HG03378 (cell line): ENCODE results near the gene RGL4.
"Not testable (repeated sequence)": the region's sequence is repeated elsewhere in the genome, so short reads cannot be mapped to it uniquely, and the experiment has no call there.

Source experiments
- ATAC-seq: cut with Tn5 transposase; IDR thresholded peaks from one replicate; pipeline ENCODE4 v1.9.1; 2021; ENCODE audit warnings: mild to moderate bottlenecking, moderate library complexity; ENCODE audit not compliant: unreplicated experiment

The RGL4 gene

GRCh38 chr22:23690713-23691112 is at the start of gene RGL4:
RGL4 (plus strand) TSS chr22:23691013; CDS start chr22:23692031, 1,018 bp downstream.
- no peak for ATAC-seq

GRCh38 chr22:23646526-23646925 is 44.3 kb upstream of the RGL4 start:
- not testable (repeated sequence) for ATAC-seq

- no peak for ATAC-seq
These were observed 41.7 kb upstream of the RGL4 start for GRCh38 chr22:23649071-23649501.

DNA sequence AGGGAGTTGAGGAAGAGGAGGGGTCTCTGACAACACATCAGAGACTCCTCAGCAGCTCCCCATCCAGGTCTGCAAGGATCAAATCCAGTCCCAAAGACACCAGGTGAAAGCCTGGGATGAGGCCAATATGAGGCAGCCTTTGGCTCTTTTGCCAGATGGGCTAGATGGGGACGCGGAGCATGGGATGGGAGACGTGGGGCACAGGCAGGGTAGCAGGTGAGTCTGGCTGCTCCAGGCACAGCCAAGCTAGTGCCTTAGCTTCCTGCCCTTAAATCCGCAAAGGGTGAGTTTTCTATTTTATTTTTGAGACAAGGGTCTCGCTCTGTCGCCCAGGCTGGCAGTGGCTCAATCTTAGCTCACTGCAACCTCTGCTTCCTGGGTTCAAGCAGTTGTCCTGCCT is 39.1 kb upstream of the RGL4 start:
- no peak for ATAC-seq

DNA sequence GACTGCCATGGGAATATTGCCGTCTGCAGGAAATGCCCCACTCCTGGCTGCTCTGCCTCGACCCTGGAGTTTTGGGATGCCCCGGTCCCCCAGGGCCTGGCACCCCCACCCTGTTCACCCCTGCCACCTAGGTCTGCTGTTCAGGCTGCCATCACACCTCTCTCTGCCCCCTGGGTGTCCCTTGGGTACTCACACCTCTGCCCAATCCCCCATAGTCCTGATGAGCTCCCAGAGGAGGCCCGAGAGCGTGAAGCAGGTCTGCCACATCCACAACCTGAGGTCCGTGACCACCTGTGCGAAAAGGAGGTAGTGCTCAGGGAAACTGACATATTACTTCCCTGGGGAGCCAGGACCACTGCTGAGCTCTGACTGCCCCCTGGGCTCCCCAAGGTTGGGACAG is 38.5 kb upstream of the RGL4 start:
- ATAC-seq, result no peak

DNA sequence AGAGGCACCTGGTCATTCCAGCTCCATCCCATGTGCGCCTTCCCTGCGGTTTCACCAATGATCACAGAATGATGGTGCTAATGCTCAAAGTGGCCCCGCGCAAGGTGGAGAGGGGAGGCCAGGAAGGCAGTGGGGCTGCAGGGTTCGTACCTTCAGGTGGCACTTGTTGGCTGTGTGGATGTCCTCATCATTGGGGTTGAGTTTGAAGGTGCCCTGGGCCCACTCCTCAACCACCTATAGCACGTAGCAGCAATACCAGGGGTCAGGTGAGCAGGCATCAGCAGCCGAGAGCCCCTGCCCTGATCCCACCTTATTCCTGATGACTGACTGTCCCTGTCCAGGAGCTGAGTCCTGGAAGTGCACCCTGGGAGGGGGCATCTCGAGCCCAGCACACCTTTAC is 38.1 kb upstream of the RGL4 start:
- ATAC-seq, result no peak

- ATAC-seq, result no peak
These were observed 34.8 kb upstream of the RGL4 start for GRCh38 chr22:23655891-23656475.

GRCh38 chr22:23657727-23658126 is 33.1 kb upstream of the RGL4 start:
- no peak for ATAC-seq

- not testable (repeated sequence) for ATAC-seq
These were observed 30.4 kb upstream of the RGL4 start for GRCh38 chr22:23660381-23660780.

- ATAC-seq, result no peak
These were observed 20.2 kb upstream of the RGL4 start for GRCh38 chr22:23670378-23671295.

DNA sequence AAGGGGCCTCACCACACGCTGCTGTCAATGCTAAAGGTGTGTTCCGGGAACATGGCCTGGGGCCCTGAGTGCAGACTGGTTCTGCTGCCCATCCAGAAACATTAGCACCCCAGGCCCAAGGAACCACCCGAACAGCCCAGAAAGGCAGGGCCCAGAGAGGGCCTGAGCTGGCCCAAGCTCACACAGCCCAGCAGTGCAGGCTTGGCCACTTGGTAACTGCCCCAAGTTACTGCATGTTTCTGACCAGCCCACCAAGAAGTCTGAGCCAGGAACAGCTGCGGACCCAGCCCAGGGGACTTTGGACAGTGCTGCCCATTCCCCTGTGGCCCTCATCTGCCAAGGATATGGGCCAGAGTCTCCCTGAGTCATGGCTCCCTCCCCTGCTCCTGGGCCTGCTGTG is 19.4 kb upstream of the RGL4 start:
- not testable (repeated sequence) for ATAC-seq

DNA sequence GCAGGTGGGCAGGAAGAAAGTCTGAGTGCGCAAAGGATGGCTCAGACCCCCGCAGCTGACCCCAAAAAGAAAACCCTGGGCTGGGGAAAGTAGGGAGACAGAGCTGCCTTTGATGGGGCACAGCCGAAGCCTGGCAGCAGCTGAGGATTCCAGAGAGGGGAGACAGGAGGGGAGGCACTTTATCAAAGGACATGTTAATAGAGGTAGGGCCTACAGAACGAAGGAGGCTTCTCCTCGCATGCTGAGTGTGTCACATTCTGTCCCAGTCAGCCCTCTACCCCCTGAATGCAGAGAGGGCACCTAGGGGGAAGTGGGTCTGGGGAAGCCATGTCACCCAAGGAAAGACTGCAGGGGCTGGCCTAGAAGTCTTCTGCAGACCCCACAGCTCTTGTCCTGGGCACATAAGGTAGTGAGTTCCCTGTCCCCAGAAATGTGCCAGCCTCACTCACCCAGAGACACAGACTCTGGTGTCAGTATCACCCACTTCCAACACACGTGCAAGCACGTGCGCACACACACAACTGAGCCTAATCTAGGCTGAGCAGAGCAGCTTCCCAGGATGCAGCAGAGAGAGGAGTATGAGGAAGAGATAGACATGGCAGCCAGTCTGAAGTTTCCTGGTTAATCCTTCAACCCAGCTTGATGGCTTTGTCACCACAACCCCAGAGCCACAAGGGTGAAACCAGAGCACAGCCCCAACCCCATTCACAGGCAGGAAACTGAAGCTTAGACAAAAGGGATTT is 18.3 kb upstream of the RGL4 start:
- ATAC-seq, result not testable (repeated sequence)

DNA sequence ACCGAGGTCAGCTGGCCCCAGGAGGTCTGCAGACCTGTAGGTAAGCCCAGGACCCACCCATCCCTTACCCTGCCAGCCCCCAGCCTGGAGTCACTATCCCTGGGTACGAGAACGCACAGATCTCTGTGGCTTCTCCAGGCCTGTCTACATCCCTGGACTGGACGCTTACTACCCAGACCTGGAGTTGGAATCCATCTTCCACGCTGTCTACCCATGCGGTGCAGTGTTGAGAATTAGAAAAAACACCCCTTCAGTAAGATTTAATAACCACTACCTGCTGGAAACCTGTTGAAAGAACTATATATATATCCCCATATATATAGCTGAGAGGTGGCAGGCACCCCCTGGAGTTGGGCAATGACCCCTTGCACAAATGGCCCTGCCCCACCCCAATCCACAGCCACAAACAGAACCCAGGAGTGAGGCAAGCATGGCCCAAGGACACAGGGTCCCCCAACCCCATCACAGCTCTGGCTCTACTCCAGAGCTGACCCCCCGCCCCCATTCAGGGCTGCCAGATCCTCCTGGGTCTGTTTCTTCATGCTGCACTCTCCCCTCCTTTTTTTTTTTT is 17.7 kb upstream of the RGL4 start:
- no peak for ATAC-seq

DNA sequence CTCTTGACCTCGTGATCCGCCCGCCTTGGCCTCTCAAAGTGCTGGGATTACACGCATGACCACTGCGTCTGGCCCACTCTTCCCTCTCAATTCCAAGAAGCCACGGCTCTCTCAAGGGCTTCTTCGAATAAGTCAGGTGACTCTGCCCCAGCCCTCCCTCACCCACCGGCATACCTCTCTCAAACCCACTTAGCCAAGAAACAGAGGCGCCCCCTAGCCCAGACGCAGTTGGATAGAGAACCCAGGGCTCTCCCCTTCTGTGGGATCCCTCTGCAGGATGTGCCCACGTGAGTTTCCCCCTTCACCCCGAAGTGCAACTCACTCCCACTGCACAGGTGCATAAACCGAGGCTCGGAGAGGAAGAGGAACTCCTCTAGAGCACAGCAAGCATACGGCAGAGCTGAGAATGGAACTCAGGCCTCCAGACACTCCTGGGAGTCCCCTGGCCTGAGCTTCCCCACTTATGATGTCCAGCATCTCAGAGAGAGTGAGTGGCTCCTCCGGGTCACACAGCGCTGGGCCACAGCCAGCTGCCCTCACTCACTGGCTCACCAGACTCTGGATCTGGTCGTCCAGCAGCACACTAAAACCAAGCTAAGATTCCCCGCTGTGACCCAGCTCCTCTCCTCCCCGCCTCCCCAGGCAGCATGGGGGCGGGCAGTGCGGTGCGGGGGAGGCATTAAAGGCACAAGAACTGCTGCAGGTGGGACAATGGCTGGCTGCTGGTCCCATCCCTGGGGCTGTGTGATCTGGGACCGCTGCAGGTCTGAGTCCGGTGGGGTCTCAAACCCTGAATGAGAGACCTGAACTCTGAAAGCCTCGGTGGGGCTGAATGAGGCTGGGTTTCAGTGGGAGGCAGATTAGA is 16.8 kb upstream of the RGL4 start:
- ATAC-seq, result no peak

GRCh38 chr22:23674886-23675501 is 15.8 kb upstream of the RGL4 start:
- not testable (repeated sequence) for ATAC-seq

DNA sequence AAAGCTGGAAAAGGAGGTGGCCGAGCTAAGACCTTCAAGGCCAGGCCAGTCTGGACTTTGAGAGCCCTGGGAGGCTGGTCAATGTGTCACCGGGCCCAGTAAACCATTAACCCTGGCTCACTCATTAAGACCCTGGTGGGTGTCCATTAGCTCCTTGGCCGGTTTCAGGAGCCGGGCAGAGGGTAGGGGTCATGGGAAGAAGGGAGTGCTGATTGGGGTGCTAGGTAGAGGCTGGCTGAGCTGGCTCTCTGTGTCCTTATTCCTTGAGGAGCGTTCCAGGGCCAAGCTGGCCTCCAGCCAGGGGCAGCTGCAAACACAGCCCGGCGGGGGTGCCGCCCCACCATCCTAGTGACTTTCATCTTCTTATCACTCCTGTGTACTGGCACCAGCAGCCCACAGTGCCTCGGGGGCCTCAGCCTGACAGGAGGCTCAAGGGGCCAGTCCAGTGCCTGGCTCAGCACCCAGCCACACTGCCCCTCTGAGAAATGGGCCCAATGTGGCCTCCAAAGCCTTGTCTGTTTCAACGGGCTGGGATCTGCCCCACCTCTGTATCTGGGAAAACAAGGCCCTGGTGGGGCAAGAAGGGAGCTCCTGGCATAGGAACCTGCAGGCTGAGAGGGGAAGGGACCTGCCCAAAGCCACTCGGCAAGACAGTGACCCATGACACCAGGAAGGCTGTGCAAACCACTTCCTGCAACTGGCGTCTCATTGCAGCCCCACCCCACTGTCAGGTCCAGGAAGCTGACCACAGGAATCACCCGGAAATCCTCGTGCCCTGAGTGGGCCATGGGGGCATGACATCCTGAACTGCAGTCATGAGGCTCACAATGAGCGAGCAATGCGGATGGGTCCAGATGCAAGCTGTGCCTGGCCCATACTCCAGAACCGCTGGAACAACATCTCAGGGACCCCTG is 15.1 kb upstream of the RGL4 start:
- ATAC-seq, result no peak

- not testable (repeated sequence) for ATAC-seq
These were observed 13.7 kb upstream of the RGL4 start for GRCh38 chr22:23676841-23677700.

- ATAC-seq, result no peak
These were observed 13.2 kb upstream of the RGL4 start for GRCh38 chr22:23677701-23677995.
